KMS-11 (cell line): ENCODE results near the gene ZNRF3.

Experiments used
- H2AFZ ChIP-seq: fragments of 200-600 bp; sonication (generic); 2 replicates; pipeline ENCODE4 v1.6.1; 2016; ENCODE audit warnings: antibody characterized with exemption, mixed run types, low read depth
- H3K27ac ChIP-seq: fragments of 200-600 bp; sonication (generic); 2 replicates; pipeline ENCODE4 v1.6.1; 2016; ENCODE audit warnings: mild to moderate bottlenecking, mixed run types
- H3K27me3 ChIP-seq: fragments of 200-600 bp; sonication (generic); 2 replicates; pipeline ENCODE4 v1.6.1; 2017; ENCODE audit warnings: mild to moderate bottlenecking, low read depth, mixed run types, moderate library complexity; ENCODE audit not compliant: insufficient read depth
- H3K36me3 ChIP-seq: fragments of 200-600 bp; sonication (generic); 2 replicates; pipeline ENCODE4 v1.6.1; 2017; ENCODE audit warnings: mild to moderate bottlenecking, mixed run types; ENCODE audit not compliant: insufficient read depth
- H3K4me1 ChIP-seq: fragments of 200-600 bp; sonication (generic); 2 replicates; pipeline ENCODE4 v1.6.1; 2016; ENCODE audit warnings: mild to moderate bottlenecking, low read depth, mixed run types; ENCODE audit not compliant: poor library complexity, severe bottlenecking
- H3K4me2 ChIP-seq: fragments of 200-600 bp; sonication (generic); 2 replicates; pipeline ENCODE4 v1.7.0; 2016; ENCODE audit warnings: mild to moderate bottlenecking, mixed run types
- H3K4me3 ChIP-seq: fragments of 200-600 bp; sonication (generic); IDR thresholded peaks from 2 replicates; pipeline ENCODE4 v1.6.1; 2017; ENCODE audit warnings: low read depth, low read length, mixed read lengths; ENCODE audit not compliant: insufficient read depth
- H3K79me2 ChIP-seq: fragments of 200-600 bp; sonication (generic); 2 replicates; pipeline ENCODE4 v1.6.1; 2016; ENCODE audit warnings: low read depth, mixed run types; ENCODE audit not compliant: insufficient read depth
- H3K9ac ChIP-seq: fragments of 200-600 bp; sonication (generic); 2 replicates; pipeline ENCODE4 v1.6.1; 2016; ENCODE audit warnings: mild to moderate bottlenecking, mixed run types
- H4K20me1 ChIP-seq: fragments of 200-600 bp; sonication (generic); 2 replicates; pipeline ENCODE4 v1.6.1; 2016; ENCODE audit warnings: mild to moderate bottlenecking, mixed run types; ENCODE audit not compliant: insufficient read depth
- CTCF ChIP-seq: fragments of 200-600 bp; sonication (generic); conservative IDR thresholded peaks from 2 replicates; pipeline ENCODE4 v1.6.1; 2017; ENCODE audit warnings: low read depth, mild to moderate bottlenecking, antibody characterized with exemption, low read length, moderate library complexity, mixed read lengths

The ZNRF3 gene

DNA sequence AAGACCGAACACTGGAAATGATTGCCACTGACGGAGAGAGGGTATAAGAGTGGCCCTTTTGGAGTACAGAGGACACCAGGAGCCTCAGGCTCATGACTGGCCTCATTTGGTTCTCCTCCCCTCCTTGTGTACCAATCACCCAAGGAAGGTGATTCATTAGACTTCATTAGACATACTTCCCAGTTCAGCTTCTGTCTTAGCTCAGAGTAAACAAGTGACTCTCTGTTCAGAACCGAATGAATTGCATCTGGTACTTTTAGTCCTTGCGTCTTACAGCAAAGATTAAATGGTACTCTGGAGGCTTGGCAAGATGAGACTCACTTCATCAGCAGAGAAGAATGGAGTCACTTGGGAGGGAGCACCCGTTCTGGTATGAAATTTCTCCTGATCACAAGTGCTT lies 75.2 kb downstream of the ZNRF3 start:
- no peak overlapping the region for H3K4me3 ChIP-seq
- H3K4me1 ChIP-seq = peaks cover 22% of the 10 kb centered on the region
- TF ChIP-seq CTCF = no peak
- H3K27me3 ChIP-seq = no peaks in the 10 kb centered on the region
- H3K4me2 ChIP-seq = no peak overlapping the region
- H3K79me2 ChIP-seq = no peaks in the 10 kb centered on the region
- no peaks in the 10 kb centered on the region for H3K36me3 ChIP-seq
- peaks cover 4% of the 10 kb centered on the region; the same call in 1 of the 2 replicates for H4K20me1 ChIP-seq
- H3K27ac ChIP-seq = no peak overlapping the region
- no peak overlapping the region for H2AFZ ChIP-seq
- no peak overlapping the region for H3K9ac ChIP-seq

DNA sequence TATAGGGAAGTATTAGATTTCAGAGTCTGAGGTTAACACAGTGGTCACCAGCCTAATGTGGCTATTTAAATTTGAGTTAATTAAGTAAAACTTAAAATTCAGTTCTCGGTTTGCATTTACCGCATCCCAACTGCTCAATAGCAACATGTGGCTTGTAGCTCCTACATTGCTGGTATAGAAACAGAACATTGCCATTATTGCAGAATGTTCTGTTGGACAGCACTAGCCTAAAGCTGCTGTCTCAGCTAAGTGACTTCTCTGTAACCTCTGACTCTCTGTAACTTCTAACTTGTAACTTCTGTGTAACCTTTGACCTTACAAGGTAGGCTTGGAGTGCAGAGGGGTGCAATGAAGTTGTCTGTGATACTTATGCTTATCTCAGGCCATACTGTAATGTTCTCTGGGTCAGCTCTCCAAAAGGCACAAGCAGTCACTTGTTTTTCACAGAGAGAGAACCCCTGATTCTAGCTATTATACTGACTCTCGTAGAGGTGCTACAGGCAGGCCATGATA lies 78.7 kb downstream of the ZNRF3 start:
- H3K4me3 ChIP-seq = no peak overlapping the region
- H3K4me2 ChIP-seq = no peak overlapping the region
- no peak overlapping the region for H2AFZ ChIP-seq
- no peaks in the 10 kb centered on the region for H3K4me1 ChIP-seq
- no peak overlapping the region for H3K9ac ChIP-seq
- H4K20me1 ChIP-seq = no peaks in the 10 kb centered on the region
- no peaks in the 10 kb centered on the region for H3K36me3 ChIP-seq
- H3K79me2 ChIP-seq = no peaks in the 10 kb centered on the region
- no peak overlapping the region for H3K27ac ChIP-seq
- no peaks in the 10 kb centered on the region for H3K27me3 ChIP-seq
- TF ChIP-seq CTCF = no peak

DNA sequence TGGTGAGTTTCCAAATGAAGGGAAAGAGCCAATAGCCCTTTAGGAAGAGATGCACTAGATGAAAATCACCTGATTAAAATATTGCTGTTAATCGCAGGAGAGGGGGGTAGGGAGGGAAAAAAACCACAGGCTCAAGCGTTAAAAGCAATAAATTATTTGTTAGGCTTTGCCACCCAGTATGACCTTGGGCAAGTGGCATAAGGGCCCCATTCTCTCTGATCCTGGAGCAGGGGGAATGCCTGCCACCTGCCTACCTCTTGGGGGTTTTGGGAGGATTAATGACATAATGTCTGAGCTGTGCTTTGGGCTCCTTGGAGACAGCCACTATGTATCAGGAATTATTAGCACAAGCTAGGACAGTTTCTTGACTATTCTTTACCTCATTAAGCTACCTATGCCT lies 80.0 kb downstream of the ZNRF3 start:
- H3K27me3 ChIP-seq = no peaks in the 10 kb centered on the region
- no peaks in the 10 kb centered on the region for H4K20me1 ChIP-seq
- no peak overlapping the region for H2AFZ ChIP-seq
- no peak overlapping the region for H3K27ac ChIP-seq
- H3K4me3 ChIP-seq = no peak overlapping the region
- no peak overlapping the region for H3K9ac ChIP-seq
- no peaks in the 10 kb centered on the region for H3K4me1 ChIP-seq
- H3K4me2 ChIP-seq = no peak overlapping the region
- H3K79me2 ChIP-seq = no peaks in the 10 kb centered on the region
- H3K36me3 ChIP-seq = no peaks in the 10 kb centered on the region
- TF ChIP-seq CTCF = no peak

- H3K4me2 ChIP-seq = no peak overlapping the region
- no peak overlapping the region for H2AFZ ChIP-seq
- H3K36me3 ChIP-seq = no peaks in the 10 kb centered on the region
- H3K79me2 ChIP-seq = no peaks in the 10 kb centered on the region
- no peak overlapping the region for H3K4me3 ChIP-seq
- no peak overlapping the region for H3K9ac ChIP-seq
- H3K27ac ChIP-seq = no peak overlapping the region
- no peaks in the 10 kb centered on the region for H3K4me1 ChIP-seq
- H3K27me3 ChIP-seq = no peaks in the 10 kb centered on the region
- no peak for TF ChIP-seq CTCF
- no peaks in the 10 kb centered on the region for H4K20me1 ChIP-seq
Measured at GRCh38 chr22:28967163-28967665, 83.8 kb downstream of the ZNRF3 start.
